Measurements from ENCODE around the gene KCNAB1.

The KCNAB1 gene

DNA sequence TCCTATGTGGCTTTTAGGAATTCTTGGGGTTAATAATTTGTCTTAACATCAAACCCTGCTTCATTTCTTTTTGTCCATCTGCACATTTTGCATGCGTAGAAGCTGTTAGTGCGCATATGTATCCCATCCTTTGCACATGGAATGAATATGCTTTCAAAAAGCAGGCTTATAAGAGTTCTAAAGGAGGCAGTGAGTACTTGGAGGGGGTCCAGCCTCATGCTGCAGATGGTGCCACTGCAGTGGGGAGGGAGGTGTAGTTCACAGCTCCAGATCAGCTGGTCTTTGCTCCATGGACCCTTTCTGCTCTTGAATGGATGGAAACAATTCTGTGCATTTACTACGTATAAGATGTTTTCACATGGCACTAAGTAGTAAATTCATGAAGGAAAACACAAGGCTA, 455.3 kb downstream of the KCNAB1 start:
- DNase-seq (ENCODE audit: low read depth in 2 of 2), result no peak

DNA sequence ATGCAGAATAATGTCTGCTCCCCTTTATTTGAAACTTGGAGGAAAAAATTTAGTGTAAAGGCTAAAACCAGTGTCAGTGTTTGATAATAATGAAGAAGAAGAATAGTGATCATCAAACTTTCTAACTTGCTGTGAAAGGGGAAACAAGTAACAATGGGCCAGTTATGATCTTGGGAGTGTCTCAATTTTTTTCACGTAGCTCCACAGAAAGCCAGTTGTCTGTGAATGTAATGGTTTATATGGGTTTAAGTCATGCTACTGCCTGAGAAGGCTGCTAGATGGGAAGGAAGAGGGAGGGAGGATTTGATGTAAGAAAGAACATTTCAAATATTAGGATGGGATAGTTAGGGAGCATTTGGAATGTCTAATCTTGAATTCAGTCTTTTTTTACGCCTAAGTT, 455.7 kb downstream of the KCNAB1 start:
- no peak for DNase-seq (ENCODE audit: low read depth in 2 of 2)

DNA sequence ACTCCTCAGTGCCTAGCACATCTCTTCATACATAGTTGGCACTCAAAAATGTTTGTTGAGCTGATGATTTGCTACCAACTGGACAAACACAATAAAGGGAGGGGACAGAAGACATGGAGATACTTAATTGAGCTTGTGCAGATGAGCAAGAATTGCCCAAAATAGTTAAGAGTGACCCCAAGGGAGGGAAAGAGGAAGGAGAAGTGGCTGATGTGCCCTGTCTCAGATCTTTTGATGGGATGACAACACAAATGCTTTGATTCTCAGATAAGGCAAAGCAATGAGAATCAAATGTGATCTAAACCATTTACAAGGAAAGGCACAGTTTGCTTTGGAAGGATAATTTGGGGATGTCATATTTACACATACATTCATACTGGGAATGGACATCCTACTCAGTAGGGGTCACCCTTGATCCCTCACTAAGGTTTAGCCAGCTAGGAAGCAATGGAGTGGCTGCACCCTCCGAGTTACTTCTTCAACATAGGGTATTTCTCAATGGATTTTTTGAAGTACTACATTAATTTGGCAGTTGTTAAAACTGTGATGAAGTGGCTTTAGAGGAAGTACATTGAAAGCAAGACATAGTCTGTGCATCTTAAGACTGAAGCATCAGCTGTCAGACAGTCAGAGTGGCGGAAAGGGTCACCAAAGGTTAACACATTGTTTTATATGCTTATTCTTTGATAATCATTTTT, 456.4 kb downstream of the KCNAB1 start:
- DNase-seq (ENCODE audit: low read depth in 2 of 2), result no peak

DNA sequence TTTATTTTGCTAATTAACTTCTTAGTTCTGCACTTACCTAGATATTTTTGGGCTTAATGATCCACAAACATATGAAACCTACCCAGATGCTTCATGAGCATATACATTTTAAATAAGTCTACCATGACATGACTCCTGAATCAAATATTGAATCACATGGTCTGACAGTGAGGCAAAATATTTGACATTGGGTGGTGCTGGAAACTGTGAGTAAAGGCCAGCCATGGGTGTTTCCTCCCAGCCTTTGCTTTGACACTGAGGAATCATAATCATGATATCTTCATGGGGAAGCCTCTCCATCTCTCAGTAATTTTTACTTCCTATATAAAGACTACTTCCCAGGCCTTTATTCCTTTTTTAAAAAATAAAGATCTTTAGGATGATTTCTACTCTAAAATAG, 457.4 kb downstream of the KCNAB1 start:
- DNase-seq (ENCODE audit: low read depth in 2 of 2), result no peak

DNA sequence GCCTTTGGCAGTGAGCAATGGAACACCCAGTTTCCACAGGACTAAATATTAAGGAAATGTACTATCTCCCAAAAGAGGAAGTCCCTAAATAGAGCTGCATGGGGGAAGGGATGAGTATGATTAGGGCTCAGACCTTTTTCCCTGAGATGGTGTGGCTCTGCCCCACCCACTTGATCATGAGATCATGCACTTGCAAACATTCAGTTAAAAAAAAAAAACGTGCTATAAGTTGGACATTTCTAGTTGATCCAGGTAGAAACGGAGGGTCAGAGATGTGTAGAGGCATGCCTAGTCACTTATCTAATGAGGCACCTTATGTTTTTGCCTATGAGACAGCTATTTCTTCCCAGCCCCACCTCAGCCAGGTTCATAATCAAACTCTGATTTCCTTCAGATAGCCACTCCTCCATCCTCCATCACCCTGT, 459.1 kb downstream of the KCNAB1 start:
- DNase-seq (ENCODE audit: low read depth in 2 of 2), result no peak

DNA sequence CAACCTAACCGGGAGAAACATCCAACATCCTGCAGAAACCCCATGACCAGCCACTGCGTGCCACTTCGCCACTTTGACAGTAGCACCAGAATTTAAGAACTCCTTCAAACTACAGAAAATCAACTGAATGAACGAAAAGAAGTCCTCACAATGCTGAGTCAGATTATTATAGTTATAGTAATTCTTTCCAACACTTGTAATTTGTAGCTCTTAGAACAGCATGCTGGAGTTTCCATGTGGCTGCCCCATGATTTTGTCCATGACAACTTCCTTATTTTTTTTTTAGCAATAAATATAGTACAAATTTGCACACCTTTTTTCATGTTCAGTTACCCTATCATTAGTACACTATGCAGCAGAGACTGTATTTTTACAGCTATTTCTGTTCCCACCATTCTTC, 460.7 kb downstream of the KCNAB1 start:
- DNase-seq (ENCODE audit: low read depth in 2 of 2), result no peak

DNA sequence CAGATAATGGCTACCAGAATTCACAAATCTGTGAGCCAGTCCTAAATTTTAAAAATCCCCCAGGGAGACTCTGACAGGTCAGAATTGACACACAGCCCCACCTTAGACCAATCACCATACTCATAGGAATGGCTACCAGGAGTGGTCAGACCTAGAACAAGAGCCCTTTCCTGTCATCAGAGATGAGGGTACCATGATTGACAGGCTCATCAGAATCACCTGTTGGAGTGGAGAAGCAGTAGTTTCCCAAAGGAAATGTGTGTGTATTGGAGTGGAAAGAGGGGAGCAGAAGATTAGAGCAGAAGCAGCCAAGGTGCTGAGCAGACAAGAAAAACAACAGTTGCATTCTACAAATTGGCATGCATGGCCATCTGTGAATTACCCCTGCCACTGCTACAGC, 461.6 kb downstream of the KCNAB1 start:
- DNase-seq (ENCODE audit: low read depth in 2 of 2), result no peak

DNA sequence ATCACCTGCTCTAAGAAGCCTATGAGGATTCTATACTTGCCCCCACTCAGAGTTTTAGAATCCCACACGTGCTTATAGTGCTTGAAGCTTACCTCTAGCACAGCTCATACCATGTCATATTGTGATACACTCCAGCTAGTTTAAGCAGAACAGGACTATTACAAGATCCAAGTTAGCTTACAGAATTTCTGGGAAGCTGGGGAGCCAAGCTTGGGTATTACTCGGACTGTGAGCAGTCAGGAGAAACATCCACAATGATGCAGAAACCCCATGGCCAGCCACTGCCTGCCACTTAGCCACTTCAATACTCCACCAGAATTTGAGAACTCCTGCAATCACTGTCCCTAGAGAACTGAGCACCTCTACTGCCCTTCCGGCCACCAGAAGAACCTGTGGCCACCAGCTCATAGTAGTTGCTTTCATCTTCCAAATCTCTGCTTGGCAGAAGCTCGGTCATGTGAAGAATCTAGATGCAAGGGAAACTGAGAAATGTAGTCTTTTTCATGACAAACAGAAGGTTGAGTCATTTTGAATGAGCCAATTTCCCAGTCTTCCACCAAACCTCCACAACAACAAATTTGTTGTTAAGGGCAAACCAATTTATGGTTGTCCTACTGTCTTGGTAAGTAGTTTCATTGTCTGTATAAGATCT, 462.3 kb downstream of the KCNAB1 start:
- no peak for DNase-seq (ENCODE audit: low read depth in 2 of 2)

DNA sequence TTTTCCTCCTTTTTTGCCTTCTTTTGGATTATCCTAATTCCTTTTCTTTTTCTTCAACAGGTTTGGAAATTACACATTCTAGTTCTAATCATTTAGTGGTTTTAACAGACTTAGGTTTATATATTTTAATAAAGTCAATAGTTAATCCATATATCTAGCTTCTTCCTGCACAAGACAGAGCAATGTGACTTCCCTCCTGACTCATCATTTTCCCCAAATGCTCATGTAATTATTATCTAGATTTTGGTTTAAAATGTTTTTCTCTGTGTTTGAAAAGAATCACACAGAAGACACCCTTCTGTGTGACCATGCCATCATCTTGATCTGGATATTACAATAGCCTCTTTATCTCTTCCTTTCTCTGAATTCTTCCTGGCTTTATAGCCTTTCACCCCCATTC, 463.1 kb downstream of the KCNAB1 start:
- DNase-seq (ENCODE audit: low read depth in 2 of 2), result no peak

DNA sequence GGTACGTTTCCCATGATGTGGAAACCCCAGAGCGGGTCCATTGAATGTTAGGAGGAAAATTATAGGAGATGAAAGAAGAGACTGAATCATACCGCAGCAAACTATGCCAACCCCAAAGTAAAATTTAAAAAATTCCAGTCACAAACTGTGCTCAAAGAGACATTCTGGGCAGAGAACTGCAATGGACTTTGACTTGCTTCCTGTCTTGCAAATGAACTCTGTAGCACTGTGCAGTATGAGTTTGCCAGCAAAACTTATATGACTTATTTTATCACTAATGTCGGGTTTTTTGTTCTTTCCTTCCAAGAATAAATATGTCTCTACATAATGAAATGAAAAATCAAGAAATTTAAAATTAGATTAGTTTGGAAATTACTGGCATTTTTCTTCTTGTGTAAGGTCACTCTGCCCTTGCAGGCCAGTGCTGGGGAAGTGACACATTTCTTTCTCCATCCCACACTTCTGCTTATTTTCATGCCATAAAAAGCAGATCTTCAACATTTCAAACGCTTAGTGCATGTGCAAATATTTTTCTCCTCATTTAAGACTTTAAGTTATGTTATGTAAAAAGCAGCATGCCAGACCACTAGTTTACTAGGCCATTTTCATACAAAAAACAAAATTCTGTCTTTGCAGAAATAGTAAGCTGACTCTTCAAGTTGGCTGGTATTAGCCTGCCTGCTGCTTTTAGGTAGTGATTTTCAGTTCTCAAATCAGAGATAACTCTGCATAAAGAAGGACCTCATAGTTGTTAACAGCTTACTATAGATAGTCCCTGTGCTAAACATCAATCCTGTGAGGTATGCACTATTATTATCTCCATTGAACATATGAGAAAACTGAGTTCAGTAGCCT, 466.8 kb downstream of the KCNAB1 start:
- DNase-seq (ENCODE audit: low read depth in 2 of 2), result no peak

DNA sequence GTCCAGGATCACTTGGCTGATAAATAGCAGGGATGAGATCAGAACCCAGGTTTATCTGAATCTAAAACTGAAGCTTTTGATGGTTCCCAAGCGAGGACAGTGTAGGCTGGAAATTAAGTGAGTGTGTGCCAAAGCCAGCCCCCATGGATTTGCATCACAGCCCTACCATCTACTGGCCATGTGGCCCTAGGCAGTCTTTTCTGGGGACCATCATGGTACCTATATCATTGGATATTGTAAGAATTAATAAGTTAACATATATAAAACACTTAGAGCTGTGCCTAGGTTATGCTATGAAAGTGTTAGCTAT, 467.3 kb downstream of the KCNAB1 start:
- no peak for DNase-seq (ENCODE audit: low read depth in 2 of 2)

All from stimulated activated CD8-positive, alpha-beta memory T cell treated with anti-CD3 and anti-CD28 coated beads, Interleukin-2, amount 100 ng/mL, for 1 hour (primary cell).